K562 (cell line): Measurements from ENCODE around the gene FIZ1. TPM values are rescaled to one million over a fixed set of nuclear protein-coding genes. Genes with fewer than 3 reads are reported as not detected.

Experiments
- ARHGAP35 ChIP-seq: fragments of 450-650 bp; IDR thresholded peaks from 2 replicates; pipeline ENCODE4 v1.6.1; 2018; ENCODE audit not compliant: partially characterized antibody
- EHMT2 ChIP-seq: fragments of 450-650 bp; IDR thresholded peaks from 2 replicates; pipeline ENCODE4 v1.6.1; 2018; ENCODE audit warnings: antibody characterized with exemption
- ESRRA ChIP-seq: fragments of 450-650 bp; IDR thresholded peaks from 2 replicates; pipeline ENCODE4 v1.6.1; 2014; ENCODE audit warnings: low read depth, mild to moderate bottlenecking, moderate library complexity, borderline replicate concordance
- ETS2 ChIP-seq: IDR thresholded peaks from 2 replicates; pipeline ENCODE4 v1.6.1; 2016; ENCODE audit warnings: borderline replicate concordance, missing genetic modification characterization, mild to moderate bottlenecking, moderate library complexity, missing compliant biosample characterization; ENCODE audit not compliant: poor library complexity, severe bottlenecking
- GATAD2A ChIP-seq: fragments of 450-650 bp; IDR thresholded peaks from 2 replicates; pipeline ENCODE4 v1.6.1; 2017
- GTF2F1 ChIP-seq: IDR thresholded peaks from 2 replicates; pipeline ENCODE4 v1.6.1; 2011; ENCODE audit warnings: low read depth, low read length, improper control_type of control experiment
- HEY1 ChIP-seq: fragments of 250-450 bp; sonication (Bioruptor Pico); IDR thresholded peaks from 2 replicates; pipeline ENCODE4 v1.5.0; 2020; ENCODE audit warnings: mild to moderate bottlenecking, moderate library complexity, borderline replicate concordance
- PRPF4 ChIP-seq: fragments of 200-400 bp; formaldehyde crosslinking; IDR thresholded peaks from one replicate; pipeline ENCODE4 v1.6.1; 2017; ENCODE audit warnings: low read length, low read depth, mild to moderate bottlenecking; ENCODE audit not compliant: insufficient read depth, poor library complexity, severe bottlenecking
- RAD51 ChIP-seq: fragments of 450-650 bp; IDR thresholded peaks from 2 replicates; pipeline ENCODE4 v1.7.1; 2016; ENCODE audit warnings: low read depth, mild to moderate bottlenecking, borderline replicate concordance
- RBM14 ChIP-seq: fragments of 200-400 bp; formaldehyde crosslinking; IDR thresholded peaks from 2 replicates; pipeline ENCODE4 v1.6.1; 2018; ENCODE audit warnings: low read depth, mild to moderate bottlenecking, low read length, moderate library complexity, borderline replicate concordance; ENCODE audit not compliant: insufficient read depth
- SMARCC2 ChIP-seq: fragments of 450-650 bp; IDR thresholded peaks from 2 replicates; pipeline ENCODE4 v1.6.1; 2017; ENCODE audit warnings: antibody characterized with exemption, moderate library complexity, mild to moderate bottlenecking, low read depth
- ZBTB2 ChIP-seq: fragments of 450-650 bp; IDR thresholded peaks from 2 replicates; pipeline ENCODE4 v1.6.1; 2016; ENCODE audit warnings: antibody characterized with exemption
- ZC3H4 ChIP-seq: sonication (generic); formaldehyde crosslinking; IDR thresholded peaks from 2 replicates; pipeline ENCODE4 v1.9.0; 2021; ENCODE audit warnings: missing genetic modification reagents, borderline replicate concordance
- ZKSCAN3 ChIP-seq: fragments of 250-450 bp; sonication (Bioruptor Pico); IDR thresholded peaks from 2 replicates; pipeline ENCODE4 v1.4.0; 2020
- ZNF274 ChIP-seq: IDR thresholded peaks from 2 replicates; pipeline ENCODE4 v1.6.1; 2011; ENCODE audit warnings: low read depth, mild to moderate bottlenecking, low read length, moderate library complexity, borderline replicate concordance
- ZNF347 ChIP-seq: fragments of 450-650 bp; formaldehyde crosslinking; IDR thresholded peaks from 2 replicates; pipeline ENCODE4 v1.4.0; 2020; ENCODE audit warnings: low read depth, mild to moderate bottlenecking, moderate library complexity
- ZNF561 ChIP-seq: fragments of 450-650 bp; formaldehyde crosslinking; conservative IDR thresholded peaks from 2 replicates; pipeline ENCODE4 v1.4.0; 2020; ENCODE audit warnings: mild to moderate bottlenecking, moderate library complexity
- ZNF584 ChIP-seq: fragments of 200-800 bp; sonication (Bioruptor generic); IDR thresholded peaks from 2 replicates; pipeline ENCODE4 v1.6.1; 2016; ENCODE audit warnings: low read depth, mild to moderate bottlenecking, missing genetic modification characterization, missing compliant biosample characterization
- ZNF780A ChIP-seq: fragments of 250-450 bp; sonication (Bioruptor Pico); IDR thresholded peaks from 2 replicates; pipeline ENCODE4 v1.5.0; 2021; ENCODE audit warnings: mild to moderate bottlenecking
- polyA plus RNA-seq, 8 experiments: library from polyadenylated mRNA; depleted of rRNA in 4 of 8; stranded (reverse) in 5 of 8; unstranded in 3 of 8; fragments of >200 nt; fragmentation: Nextera tagmentation in 2 of 8; fragmentation: Illumina TruSeq in 1 of 8; extraction: Ambion mirVana in 2 of 8; extraction: Trizol in 1 of 8; gene quantifications; 2 replicates each; pipeline versions ENCODE4 v1.2.1 to v1.2.3, GENCODE V29; 2011 to 2014; ENCODE audit warnings: inconsistent platforms in 1 of 8, missing spikeins in 1 of 8
- total RNA-seq, 7 experiments: library from RNA; depleted of rRNA in 6 of 7; stranded (reverse); fragments of >200 nt in 6 of 7; fragmentation: Illumina TruSeq in 2 of 7; extraction: Trizol in 2 of 7; gene quantifications; 2 replicates each; pipeline versions ENCODE4 v1.2.1 to v1.2.3, GENCODE V29; 2011 to 2021; ENCODE audit warnings: low replicate concordance in 1 of 7
- TF ChIP-seq, protein P1 (sequence below): sonication (generic); formaldehyde crosslinking; IDR thresholded peaks from 2 replicates; pipeline ENCODE4 v1.8.0; 2022; ENCODE audit warnings: missing genetic modification reagents, mild to moderate bottlenecking, moderate library complexity, borderline replicate concordance
- TF ChIP-seq, protein P2 (sequence below): sonication (generic); formaldehyde crosslinking; IDR thresholded peaks from 2 replicates; pipeline ENCODE4 v1.5.0; 2020; ENCODE audit warnings: missing genetic modification reagents

Gene FIZ1
- total and polyA plus RNA-seq, 9 of the 15 experiments (the other 6 are each of a cell fraction or from before 2014, with no cell fraction given): 0.79 to 17.5 (median 5.5) TPM

DNA sequence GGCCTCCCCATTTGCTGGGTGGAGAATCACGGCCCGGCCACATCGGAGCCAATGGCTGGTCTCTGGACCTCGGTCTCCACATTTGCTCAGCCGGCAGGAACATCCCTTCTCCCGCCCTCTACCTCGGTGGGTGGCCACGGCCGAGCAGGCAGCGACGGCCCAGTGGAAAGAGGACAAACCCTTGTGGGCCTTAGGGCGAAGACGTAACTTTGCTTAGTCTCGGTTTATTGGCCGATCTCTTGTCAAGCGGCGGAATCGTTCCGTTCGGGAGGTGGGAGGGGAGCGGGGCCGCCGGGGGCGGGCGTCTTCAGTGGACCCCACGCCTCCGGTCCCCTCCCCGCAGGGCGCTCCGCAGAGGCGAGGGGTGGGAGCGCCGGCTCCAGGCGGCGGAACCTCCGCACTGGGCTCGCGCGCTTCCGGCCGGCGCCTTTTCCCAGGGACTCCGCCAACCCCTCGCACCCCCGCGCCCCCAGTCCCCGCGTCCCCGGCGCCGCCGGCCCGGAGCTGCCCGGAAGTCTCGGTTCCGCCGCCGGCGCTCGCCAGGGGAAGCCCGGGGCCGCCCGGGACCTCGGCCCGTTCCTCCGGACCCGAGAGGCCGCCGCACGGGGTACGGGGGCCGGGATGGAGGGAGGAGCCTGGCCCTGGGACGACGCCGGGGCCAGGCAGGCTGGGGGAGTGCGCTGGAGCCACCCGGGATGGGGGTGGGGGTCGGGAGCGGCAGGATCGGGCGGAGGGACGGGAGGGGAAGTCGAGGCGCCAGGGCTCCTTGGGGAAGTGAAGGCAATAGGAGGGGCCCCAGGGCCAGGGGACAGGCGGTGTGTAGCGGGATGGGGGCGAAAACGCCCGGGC lies 41.5 kb upstream of the FIZ1 start, which contains the start of gene ZNF580 (continued):
- no peak for TF ChIP-seq GTF2F1
- TF ChIP-seq EHMT2: no peak
- TF ChIP-seq ETS2 (tag): no peak
- no peak for TF ChIP-seq ZNF347 (CRISPR knock-in tag)
- no peak for TF ChIP-seq ARHGAP35
- TF ChIP-seq ZC3H4 (CRISPR knock-in tag): no peak
- 0 out of 2 replicates have a peak, but pooled peaks have one; percentile 31 for TF ChIP-seq GATAD2A
- 0 out of 2 replicates have a peak, but pooled peaks have one; percentile 30 for TF ChIP-seq ZNF780A
- TF ChIP-seq, protein P1, sequence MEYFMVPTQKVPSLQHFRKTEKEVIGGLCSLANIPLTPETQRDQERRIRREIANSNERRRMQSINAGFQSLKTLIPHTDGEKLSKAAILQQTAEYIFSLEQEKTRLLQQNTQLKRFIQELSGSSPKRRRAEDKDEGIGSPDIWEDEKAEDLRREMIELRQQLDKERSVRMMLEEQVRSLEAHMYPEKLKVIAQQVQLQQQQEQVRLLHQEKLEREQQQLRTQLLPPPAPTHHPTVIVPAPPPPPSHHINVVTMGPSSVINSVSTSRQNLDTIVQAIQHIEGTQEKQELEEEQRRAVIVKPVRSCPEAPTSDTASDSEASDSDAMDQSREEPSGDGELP (CRISPR knock-in tag): peak; percentile 9; the same call in 1 of the 2 replicates
- TF ChIP-seq ZBTB2: no peak
- TF ChIP-seq ZNF584: no peak
- no peak for TF ChIP-seq RBM14
- TF ChIP-seq ZNF274: no peak
- TF ChIP-seq HEY1 (CRISPR knock-in tag): no peak
- TF ChIP-seq PRPF4: no peak
- TF ChIP-seq SMARCC2: no peak
- TF ChIP-seq, protein P2, sequence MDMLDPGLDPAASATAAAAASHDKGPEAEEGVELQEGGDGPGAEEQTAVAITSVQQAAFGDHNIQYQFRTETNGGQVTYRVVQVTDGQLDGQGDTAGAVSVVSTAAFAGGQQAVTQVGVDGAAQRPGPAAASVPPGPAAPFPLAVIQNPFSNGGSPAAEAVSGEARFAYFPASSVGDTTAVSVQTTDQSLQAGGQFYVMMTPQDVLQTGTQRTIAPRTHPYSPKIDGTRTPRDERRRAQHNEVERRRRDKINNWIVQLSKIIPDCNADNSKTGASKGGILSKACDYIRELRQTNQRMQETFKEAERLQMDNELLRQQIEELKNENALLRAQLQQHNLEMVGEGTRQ (CRISPR knock-in tag): no peak
- no peak for TF ChIP-seq ESRRA
- TF ChIP-seq ZNF561 (CRISPR knock-in tag): no peak
- TF ChIP-seq RAD51: no peak
- TF ChIP-seq ZKSCAN3 (CRISPR knock-in tag): no peak
